ENCODE results near the gene SMPDL3A.

SMPDL3A gene

DNA sequence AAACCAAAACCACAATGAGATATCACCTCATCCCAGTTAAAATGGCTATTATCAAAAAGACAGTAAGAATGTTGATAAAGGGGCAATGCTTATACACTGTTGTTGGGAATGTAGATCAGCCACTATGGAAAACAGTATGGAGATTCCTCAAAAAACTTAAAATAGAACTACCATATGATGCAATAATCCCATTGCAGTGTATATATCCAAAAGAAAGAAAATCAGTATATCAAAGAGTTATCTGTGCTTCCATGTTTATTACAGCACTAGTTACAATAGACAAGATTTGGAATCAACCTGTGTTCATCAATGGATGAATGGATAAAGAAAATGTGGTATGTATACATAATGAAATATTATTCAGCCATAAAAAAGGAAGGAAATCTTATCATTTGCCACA is 13.1 kb upstream of the SMPDL3A start:
- in situ Hi-C loops (cut with HindIII; ENCODE audit: low sequenced_read_pairs): no loop called here

DNA sequence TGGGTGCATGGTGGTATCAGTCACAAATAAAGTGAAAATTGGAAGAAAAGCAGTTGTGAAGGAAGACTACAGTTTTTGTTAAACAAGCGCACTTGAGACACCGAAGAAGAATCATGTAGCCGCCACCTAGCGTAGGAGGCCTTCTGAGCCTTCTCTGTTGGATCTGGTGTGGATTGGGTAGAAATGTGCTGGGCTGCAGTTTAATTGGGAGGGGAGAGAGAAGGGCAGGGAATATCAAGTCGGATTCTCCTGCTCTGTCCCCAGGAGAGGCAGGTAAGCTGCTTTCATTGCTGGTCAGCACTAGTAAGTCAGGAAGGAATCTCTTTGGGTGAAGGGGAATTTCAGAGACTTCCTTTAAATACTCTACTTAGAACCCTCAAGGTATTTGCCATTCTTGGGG is 10.8 kb upstream of the SMPDL3A start:
- in situ Hi-C loops (cut with HindIII; ENCODE audit: low sequenced_read_pairs): no loop called here

GRCh38 chr6:122778985-122779661 is 9.9 kb upstream of the SMPDL3A start:
- in situ Hi-C loops (cut with HindIII; ENCODE audit: low sequenced_read_pairs): no loop called here

DNA sequence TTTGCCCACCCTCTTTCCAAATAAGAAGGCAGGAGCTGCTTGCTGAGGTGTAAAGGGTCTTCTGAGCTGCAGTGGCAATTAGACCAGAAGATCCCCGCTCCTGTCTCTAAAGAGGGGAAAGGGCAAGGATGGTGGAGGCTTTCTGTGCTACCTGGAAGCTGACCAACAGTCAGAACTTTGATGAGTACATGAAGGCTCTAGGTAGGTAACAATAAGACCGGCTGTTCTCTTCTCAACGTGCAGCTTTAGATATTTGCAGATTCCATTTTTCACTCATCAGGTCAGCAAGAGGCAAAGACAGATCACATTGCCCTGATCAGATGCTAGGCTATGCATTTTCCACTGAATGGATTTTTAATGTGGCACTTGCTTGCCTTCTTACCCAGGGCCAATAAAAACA is 9.4 kb upstream of the SMPDL3A start, which contains the start of gene FABP7:
Gene FABP7 (plus strand): TSS at position 50 of the 400 bp plus-strand sequence. CDS start 79 bp downstream, at position 129.
- in situ Hi-C loops (cut with HindIII; ENCODE audit: low sequenced_read_pairs): no loop called here

DNA sequence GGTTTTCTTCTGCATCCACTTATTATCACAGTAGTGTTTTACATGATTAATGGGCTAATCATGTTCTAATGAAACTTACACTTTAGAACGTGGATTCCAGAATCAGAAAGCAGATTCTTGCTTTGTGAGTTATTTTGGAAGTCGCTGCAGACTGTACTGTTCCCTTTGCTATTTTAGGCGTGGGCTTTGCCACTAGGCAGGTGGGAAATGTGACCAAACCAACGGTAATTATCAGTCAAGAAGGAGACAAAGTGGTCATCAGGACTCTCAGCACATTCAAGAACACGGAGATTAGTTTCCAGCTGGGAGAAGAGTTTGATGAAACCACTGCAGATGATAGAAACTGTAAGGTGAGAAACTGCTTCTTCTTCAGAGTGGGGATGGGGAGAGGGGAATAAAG is 8.9 kb upstream of the SMPDL3A start:
- in situ Hi-C loops (cut with HindIII; ENCODE audit: low sequenced_read_pairs): no loop called here

GRCh38 chr6:122781716-122782115 is 7.3 kb upstream of the SMPDL3A start:
- in situ Hi-C loops (cut with HindIII; ENCODE audit: low sequenced_read_pairs): no loop called here

DNA sequence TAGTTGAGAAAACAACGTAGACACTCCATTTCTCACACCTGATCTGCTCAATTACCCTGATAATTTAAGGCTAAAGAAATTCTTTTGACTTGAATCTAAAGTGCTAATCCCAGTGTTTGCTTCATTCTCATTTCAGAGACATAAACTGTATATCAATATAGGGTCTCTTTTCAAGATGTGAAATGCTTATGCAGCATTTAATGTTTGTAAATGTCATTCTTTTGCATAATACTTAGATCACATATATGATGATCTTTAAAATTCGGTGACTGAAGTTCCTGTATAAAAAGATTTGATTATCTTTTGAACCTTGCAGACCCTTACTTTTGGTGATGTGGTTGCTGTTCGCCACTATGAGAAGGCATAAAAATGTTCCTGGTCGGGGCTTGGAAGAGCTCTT is 5.7 kb upstream of the SMPDL3A start:
- in situ Hi-C loops (cut with HindIII; ENCODE audit: low sequenced_read_pairs): no loop called here

DNA sequence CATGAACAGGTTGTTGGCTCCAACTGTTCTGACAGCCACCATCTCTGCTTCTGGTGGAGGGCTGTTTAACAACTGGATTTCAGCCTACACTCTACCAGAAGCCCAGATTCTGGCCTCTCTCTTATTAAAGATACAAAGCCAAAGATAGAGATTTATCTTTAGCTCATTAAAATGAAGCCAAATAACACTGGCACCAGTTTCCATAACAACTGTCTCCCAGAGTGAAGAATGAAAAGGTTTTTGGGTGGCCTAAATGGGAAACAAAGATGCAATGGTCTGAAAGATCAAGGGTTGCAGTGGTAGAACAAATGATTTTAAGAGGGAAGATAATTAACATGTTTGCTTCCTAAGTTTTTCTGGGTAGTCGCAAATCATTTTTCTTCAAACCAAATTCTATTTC is 3.2 kb upstream of the SMPDL3A start:
- in situ Hi-C loops (cut with HindIII; ENCODE audit: low sequenced_read_pairs): no loop called here

DNA sequence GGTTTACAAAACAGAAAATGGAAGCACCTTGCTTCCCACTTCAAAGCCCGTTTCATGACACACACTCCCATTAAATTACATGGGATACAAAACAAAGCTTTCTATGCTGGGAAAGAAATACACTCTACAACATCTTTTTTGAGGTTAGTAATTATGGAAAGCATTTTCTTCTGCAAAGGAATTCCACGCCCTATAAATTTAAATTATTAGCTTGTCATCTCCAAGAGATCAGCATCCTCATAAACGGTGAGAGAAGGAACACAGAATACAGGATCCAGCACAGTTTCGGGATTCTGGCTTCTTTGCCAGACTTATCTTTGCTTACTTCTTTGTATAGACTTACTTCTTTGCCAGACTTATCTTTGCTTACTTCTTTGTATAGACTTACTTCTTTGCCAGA is 1.3 kb upstream of the SMPDL3A start:
- in situ Hi-C loops (cut with HindIII; ENCODE audit: low sequenced_read_pairs): no loop called here

- in situ Hi-C loops (cut with HindIII; ENCODE audit: low sequenced_read_pairs): no loop called here
These were observed 850 bp upstream of the SMPDL3A start for GRCh38 chr6:122788208-122788607.

GRCh38 chr6:122788663-122789181 is 336 bp upstream of the SMPDL3A start:
- in situ Hi-C loops (cut with HindIII; ENCODE audit: low sequenced_read_pairs): no loop called here

DNA sequence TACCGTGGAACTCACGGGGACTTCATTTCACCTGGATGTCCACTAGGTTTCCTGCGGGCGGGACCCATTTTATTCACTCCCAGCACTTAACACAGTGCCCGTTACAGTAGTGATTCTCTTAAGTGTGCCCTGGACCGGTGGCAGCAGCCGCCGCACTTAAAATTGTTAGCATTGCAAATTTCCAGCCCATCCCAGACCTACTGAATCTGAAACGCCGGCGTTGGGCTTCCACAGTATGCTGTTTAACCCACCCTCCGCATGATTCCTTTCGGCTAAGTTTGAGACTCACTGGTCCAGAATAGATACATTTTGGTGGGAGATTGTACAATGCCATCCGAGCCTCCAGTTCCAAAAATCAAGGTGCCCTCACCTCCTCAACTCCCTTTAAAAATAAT is 967 bp downstream of the SMPDL3A start:
- in situ Hi-C loops (cut with HindIII; ENCODE audit: low sequenced_read_pairs): no loop called here

DNA sequence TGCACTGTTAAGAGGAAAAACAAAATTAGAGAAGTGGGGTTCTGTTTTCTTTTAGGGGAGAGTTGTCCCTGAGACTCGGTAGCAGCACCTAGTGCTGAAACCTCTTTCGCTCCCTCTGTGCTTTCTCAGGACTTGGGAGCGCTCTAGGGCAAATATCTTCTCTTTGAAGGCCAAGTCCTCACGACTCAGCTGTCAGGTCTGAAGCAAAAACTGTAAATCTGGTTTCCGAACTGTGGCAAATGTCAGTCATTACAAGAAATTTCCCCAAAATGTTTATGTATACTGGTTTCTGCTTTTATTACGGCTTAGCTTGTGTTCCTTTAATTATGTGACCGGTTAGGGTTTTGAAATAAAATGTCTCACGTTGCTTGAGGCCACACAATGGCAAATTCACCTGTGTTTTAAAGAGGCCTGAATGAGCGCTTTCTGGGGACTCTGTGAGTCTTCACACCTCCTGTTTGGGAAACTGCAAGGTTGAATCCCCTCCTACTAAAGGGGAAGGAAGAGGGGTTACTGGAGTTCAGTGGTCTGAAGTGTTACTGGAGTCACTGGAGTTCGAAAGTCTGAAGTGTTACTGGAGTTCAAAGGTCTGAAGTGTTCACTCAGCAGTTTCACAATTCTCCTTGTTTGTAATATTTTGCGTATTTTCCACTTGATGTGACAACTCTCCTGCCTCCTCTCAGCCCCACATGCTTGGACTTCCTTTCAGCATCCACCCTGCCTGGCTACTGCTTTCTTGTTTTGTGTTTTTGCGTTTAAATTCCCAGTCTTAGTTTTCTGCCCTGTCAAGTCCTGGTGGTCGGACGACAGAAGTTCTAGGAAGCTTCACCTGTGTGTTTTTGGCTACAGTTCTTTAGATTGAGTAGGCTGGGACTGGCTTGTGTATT is 1.6 kb downstream of the SMPDL3A start:
- in situ Hi-C loops (cut with HindIII; ENCODE audit: low sequenced_read_pairs): no loop called here

DNA sequence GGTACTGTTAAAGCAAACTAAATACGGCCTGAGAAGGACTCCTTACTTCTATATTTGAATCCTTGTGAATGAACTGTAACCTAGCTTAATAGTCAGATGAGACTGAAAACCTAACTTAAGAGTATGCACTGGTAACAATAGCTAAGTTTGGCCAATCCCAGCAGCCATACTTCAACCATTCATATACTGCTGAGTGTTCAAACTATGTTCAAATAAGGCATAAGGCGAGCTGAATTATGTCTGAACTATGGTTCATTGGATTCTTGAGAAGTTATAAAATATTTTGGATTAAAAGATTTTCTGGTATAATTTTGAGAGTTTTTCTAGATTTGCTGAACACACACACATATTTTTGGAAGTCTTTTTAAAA is 2.2 kb downstream of the SMPDL3A start:
- in situ Hi-C loops (cut with HindIII; ENCODE audit: low sequenced_read_pairs): no loop called here

DNA sequence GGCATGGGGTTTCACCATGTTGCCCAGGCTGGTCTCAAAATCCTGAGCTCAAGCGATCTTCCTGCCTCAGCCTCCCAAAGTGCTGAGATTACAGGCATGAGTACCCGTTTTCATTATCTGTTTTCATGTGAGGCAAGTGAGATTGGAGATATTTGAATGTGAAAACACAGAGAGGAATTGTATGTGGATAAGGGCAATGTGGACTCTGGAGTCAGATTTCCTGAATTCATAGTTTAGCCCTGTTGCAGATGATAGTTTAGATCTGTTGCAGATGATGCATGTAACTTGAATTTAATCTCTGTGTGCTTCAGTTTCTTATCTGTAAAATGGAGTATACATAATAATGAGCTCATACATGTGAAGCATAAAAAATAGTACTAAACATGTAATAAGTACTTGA is 3.7 kb downstream of the SMPDL3A start:
- in situ Hi-C loops (cut with HindIII; ENCODE audit: low sequenced_read_pairs): no loop called here

GRCh38 chr6:122797537-122797936 is 8.5 kb downstream of the SMPDL3A start:
- in situ Hi-C loops (cut with HindIII; ENCODE audit: low sequenced_read_pairs): no loop called here

- in situ Hi-C loops (cut with HindIII; ENCODE audit: low sequenced_read_pairs): no loop called here
These were observed 9.1 kb downstream of the SMPDL3A start for GRCh38 chr6:122798099-122798641.

DNA sequence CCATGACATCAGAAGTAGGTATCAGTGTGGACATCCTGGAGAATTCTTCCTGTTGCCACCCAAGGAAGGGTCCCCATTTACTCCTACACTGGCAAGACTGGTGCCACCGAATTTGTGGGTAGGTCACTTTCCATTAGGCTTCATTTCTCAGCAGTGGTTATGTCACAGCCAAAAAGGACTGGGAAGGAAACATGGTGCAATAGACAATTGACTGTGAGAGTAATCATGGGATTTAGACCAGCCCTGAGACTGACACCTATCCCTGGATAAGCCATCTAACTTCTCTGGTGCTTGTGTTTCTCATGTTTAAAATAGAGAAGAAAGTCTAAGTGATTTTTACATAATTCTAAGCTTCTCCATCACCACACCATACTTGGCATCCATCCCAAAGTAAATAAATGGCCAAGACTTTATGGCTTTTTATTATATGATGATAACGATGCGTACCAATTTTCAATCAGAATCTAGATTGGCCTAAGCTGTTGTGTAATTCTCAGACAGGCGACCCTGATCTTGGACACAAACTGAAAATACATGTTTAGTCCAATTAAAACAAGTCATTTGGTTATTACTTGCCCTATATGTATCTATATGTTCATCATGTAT is 10.2 kb downstream of the SMPDL3A start:
- in situ Hi-C loops (cut with HindIII; ENCODE audit: low sequenced_read_pairs): no loop called here

DNA sequence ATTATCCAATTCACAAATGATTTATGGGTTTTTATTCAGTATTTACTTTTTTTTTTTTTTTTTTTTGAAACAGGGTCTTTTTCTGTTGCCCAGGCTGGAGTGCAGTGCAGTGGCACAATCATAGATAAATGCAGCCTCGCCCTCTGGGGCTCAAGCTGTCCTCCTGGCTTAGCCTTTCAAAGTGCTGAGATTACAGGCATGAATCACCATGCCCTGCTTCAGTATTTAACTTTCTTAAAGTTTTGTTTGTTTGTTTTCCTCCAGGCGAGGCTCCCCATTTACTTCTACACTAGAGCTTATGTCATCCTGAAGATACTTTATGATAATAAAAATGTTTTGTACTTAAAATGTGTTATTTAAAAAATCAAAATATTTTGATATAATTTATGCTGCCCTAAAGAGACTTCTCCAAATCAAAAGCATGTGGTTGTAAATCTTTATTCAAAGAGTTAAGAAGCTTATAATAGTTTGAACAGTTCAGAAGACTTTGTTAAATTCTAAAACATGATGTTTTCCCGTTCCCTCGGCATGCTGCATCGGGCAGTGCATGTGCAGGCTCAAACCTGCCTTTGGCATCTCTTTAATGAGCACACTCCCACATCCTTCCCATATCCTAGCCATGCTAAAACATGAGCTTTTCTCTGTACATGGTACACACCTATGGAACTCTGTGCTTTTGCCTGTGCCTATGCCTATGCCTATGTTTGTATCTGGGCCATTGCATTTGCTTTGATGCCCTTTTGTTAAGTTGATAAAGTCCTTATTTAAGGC is 11.0 kb downstream of the SMPDL3A start:
- in situ Hi-C loops (cut with HindIII; ENCODE audit: low sequenced_read_pairs): loop anchor here (5.0 kb wide), 1 partner anchor 68 kb away; no protein-coding TSS in a partner anchor

DNA sequence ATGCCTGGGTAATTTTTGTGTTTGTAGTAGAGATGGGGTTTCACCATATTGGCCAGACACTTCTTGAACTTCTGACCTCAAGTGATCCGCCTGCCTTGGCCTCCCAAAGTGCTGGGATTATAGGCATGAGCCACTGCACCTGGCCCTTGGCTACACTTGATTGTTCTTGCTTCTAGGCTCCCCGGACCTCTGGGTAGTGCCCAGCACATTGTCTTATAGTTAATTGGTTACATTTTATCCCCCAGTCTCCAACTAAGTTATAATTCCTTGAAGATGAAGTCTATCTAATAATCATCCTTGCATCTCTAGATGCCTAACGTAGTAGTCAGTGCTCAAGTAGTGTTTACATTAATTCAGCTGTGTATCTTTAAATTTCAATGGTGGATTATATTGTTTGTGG is 11.8 kb downstream of the SMPDL3A start:
- in situ Hi-C loops (cut with HindIII; ENCODE audit: low sequenced_read_pairs): loop anchor here (5.0 kb wide), 1 partner anchor 69 kb away; no protein-coding TSS in a partner anchor
